Fibroblast of lung (primary cell): ENCODE results near the gene GRID1. TPM values are rescaled to one million over a fixed set of nuclear protein-coding genes. Genes with fewer than 3 reads are reported as not detected.

ENCODE experiments used
- DNase-seq, 2 donors: peaks; one replicate each; pipeline versions ENCODE4 v3.0.0 to v3.0.0-alpha.2; 2010; ENCODE audit warnings: low read depth in 2 of 2
- H2AFZ ChIP-seq: 2 replicates; pipeline ENCODE4 v1.5.1; 2012; ENCODE audit warnings: low read length, control low read depth, inconsistent platforms
- H3K27ac ChIP-seq: 2 replicates; pipeline ENCODE4 v1.5.1; 2011; ENCODE audit warnings: low read length, control low read depth; ENCODE audit not compliant: insufficient read depth
- H3K27me3 ChIP-seq: 2 replicates; pipeline ENCODE4 v1.5.1; 2011; ENCODE audit warnings: mild to moderate bottlenecking, low read length; ENCODE audit not compliant: control insufficient read depth, insufficient read depth
- H3K36me3 ChIP-seq: 2 replicates; pipeline ENCODE4 v1.5.1; 2011; ENCODE audit warnings: low read length; ENCODE audit not compliant: control insufficient read depth, insufficient read depth
- H3K4me1 ChIP-seq: 2 replicates; pipeline ENCODE4 v1.5.1; 2011; ENCODE audit warnings: low read length; ENCODE audit not compliant: control insufficient read depth, insufficient read depth; ENCODE audit errors: extremely low read depth
- H3K4me2 ChIP-seq: 2 replicates; pipeline ENCODE4 v1.5.1; 2011; ENCODE audit warnings: low read length, control low read depth; ENCODE audit not compliant: insufficient read depth; ENCODE audit errors: extremely low read depth
- H3K4me3 ChIP-seq, 4 experiments: fragments of 200-600 bp in 1 of 4; sonication (generic) in 1 of 4; replicated peaks in 1 of 4; 2 replicates each; pipeline ENCODE4 v1.5.1; 2011 to 2016; ENCODE audit warnings: low read length in 4 of 4, low read depth in 3 of 4, mild to moderate bottlenecking in 3 of 4, control low read depth in 2 of 4, inconsistent platforms in 1 of 4, mixed read lengths in 1 of 4; ENCODE audit not compliant: insufficient read depth in 1 of 4; ENCODE audit errors: control extremely low read depth in 1 of 4
- H3K79me2 ChIP-seq: 2 replicates; pipeline ENCODE4 v1.5.1; 2012; ENCODE audit warnings: mild to moderate bottlenecking, low read length, inconsistent platforms; ENCODE audit not compliant: control insufficient read depth, insufficient read depth
- H3K9ac ChIP-seq: 2 replicates; pipeline ENCODE4 v1.5.1; 2011; ENCODE audit warnings: mild to moderate bottlenecking, low read length, control low read depth; ENCODE audit not compliant: insufficient read depth
- H3K9me3 ChIP-seq: 2 replicates; pipeline ENCODE4 v1.5.1; 2012; ENCODE audit warnings: low read depth, low read length; ENCODE audit not compliant: control insufficient read depth, insufficient read depth
- H4K20me1 ChIP-seq: 2 replicates; pipeline ENCODE4 v1.5.1; 2011; ENCODE audit warnings: low read length; ENCODE audit not compliant: control insufficient read depth, insufficient read depth; ENCODE audit errors: extremely low read depth
- EZH2 ChIP-seq: IDR thresholded peaks from 2 replicates; pipeline ENCODE4 v1.5.1; 2012; ENCODE audit warnings: low read length, control low read depth, mild to moderate bottlenecking; ENCODE audit errors: missing control alignments
- polyA plus RNA-seq, 2 donors: library from polyadenylated mRNA; depleted of rRNA in 1 of 2; stranded (reverse) in 1 of 2; unstranded in 1 of 2; fragments of >200 nt; gene quantifications; 2 replicates each; pipeline ENCODE4 v1.2.1, GENCODE V29; 2011 to 2012; ENCODE audit warnings: missing spikeins in 1 of 2
- total RNA-seq: library from RNA; depleted of rRNA; stranded (reverse); fragments of >200 nt; gene quantifications from 2 replicates; pipeline ENCODE4 v1.2.1, GENCODE V29; 2014
- TF ChIP-seq, protein P1 (sequence below), 2 donors: IDR thresholded peaks in 1 of 2; conservative IDR thresholded peaks in 1 of 2; 1 replicate in 1 of 2; 2 replicates in 1 of 2; pipeline ENCODE4 v1.5.1; 2011 to 2012; ENCODE audit warnings: low read length in 2 of 2, control low read depth in 1 of 2, inconsistent platforms in 1 of 2, low read depth in 1 of 2, mild to moderate bottlenecking in 1 of 2

The GRID1 gene
- total and polyA plus RNA-seq, 2 donors (not counting 1 experiment from before 2014, with no cell fraction given), result 0.03 to 0.33 TPM

DNA sequence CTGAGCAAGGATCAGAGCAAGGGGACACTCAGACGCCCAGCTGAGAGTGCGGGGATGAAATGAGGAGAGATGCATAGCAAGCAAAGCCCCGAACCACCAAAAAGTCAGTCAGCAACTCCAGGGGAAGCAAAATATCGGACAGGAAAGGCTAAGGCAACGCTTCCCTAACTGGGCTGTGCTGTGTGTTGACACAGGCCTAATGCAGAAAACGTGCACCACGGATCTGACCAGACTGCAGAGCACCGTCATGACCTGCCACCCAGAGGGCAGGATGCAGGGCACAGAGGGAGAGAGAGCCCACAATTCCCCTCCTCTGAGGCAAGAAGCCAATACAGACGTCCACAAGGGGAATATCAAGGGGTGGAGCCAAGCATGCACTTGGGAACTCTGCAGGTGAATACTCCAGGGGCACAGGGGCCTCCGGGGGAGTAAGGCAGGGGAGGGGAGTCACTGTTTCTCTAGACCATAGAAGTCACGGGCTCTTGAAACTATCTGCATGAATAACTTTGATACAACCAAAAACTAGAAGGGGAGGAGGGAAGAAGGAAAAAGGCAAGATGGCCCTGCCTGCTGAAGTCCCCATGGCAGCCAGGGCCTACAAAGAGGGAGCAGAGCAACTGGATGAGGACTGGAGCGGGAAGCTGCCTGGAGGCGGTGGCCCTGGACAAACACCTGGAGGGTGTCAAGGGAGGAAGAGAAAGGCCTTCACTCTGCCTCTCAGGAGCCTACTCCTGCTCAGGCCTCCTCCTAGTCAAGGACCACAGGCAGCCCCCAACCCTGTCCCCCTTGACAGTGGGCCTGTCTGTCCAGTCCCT is 26.2 kb downstream of the GRID1 start:
- Histone ChIP-seq H2AFZ (no peak overlapping the region), H3K9me3 (no peaks in the 10 kb centered on the region), H3K9ac (no peak overlapping the region), H3K4me3 (no peak overlapping the region), H3K27ac (no peak overlapping the region), H3K36me3 (no peaks in the 10 kb centered on the region), H3K4me1 (no peaks in the 10 kb centered on the region), H3K4me2 (no peak overlapping the region), H4K20me1 (no peaks in the 10 kb centered on the region), H3K27me3 (no peaks in the 10 kb centered on the region), H3K79me2 (no peaks in the 10 kb centered on the region)
- no peak for DNase-seq
- no peak for TF ChIP-seq EZH2
- TF ChIP-seq, protein P1, sequence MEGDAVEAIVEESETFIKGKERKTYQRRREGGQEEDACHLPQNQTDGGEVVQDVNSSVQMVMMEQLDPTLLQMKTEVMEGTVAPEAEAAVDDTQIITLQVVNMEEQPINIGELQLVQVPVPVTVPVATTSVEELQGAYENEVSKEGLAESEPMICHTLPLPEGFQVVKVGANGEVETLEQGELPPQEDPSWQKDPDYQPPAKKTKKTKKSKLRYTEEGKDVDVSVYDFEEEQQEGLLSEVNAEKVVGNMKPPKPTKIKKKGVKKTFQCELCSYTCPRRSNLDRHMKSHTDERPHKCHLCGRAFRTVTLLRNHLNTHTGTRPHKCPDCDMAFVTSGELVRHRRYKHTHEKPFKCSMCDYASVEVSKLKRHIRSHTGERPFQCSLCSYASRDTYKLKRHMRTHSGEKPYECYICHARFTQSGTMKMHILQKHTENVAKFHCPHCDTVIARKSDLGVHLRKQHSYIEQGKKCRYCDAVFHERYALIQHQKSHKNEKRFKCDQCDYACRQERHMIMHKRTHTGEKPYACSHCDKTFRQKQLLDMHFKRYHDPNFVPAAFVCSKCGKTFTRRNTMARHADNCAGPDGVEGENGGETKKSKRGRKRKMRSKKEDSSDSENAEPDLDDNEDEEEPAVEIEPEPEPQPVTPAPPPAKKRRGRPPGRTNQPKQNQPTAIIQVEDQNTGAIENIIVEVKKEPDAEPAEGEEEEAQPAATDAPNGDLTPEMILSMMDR (conservative IDR thresholded peaks at IDR 0.05 in 1 of 2, IDR thresholded peaks at IDR 0.05 in 1 of 2; ENCODE audit: low read depth in 1 of 2, low read length in 2 of 2), result no peak

DNA sequence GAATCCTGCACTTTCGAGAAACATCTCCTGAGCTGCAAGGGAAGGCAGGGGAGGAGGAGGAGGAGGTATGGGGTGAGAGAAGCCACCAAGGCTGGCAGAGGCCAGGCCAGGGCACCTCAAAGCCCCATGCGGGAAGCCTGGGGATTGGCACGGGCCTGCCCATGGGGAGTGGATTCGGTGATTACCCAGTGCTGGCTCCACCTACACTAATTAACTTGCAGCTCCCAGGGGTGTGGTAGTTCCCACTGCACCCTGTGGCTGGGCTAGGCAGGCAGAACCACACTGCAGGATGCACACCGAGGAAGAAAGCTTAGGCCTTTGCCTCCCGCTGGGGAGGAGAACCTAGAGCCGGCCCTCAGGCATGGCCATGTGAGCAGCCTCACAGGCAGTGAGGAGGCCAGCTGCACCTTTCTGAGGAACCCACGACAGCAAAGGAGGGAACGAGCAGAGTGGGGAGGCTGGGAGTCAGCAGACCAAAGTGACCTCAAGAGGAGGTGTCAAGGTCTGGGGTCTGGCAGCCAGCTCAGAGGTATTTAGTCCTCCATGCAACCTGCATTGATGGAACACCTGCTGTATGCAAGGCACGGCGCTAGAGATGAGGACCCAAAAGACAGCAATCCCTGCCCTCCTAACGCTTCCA is 27.2 kb downstream of the GRID1 start:
- no peaks in the 10 kb centered on the region for H4K20me1 ChIP-seq
- H3K4me3 ChIP-seq, result no peak overlapping the region
- H3K9me3 ChIP-seq, result no peaks in the 10 kb centered on the region
- DNase-seq, result no peak
- no peaks in the 10 kb centered on the region for H3K79me2 ChIP-seq
- TF ChIP-seq EZH2, result no peak
- TF ChIP-seq, protein P1 (conservative IDR thresholded peaks at IDR 0.05 in 1 of 2, IDR thresholded peaks at IDR 0.05 in 1 of 2; ENCODE audit: low read depth in 1 of 2, low read length in 2 of 2), result no peak
- no peaks in the 10 kb centered on the region for H3K27me3 ChIP-seq
- H3K27ac ChIP-seq, result no peak overlapping the region
- H3K9ac ChIP-seq, result no peak overlapping the region
- no peaks in the 10 kb centered on the region for H3K36me3 ChIP-seq
- no peak overlapping the region for H3K4me2 ChIP-seq
- H2AFZ ChIP-seq, result no peak overlapping the region
- no peaks in the 10 kb centered on the region for H3K4me1 ChIP-seq

DNA sequence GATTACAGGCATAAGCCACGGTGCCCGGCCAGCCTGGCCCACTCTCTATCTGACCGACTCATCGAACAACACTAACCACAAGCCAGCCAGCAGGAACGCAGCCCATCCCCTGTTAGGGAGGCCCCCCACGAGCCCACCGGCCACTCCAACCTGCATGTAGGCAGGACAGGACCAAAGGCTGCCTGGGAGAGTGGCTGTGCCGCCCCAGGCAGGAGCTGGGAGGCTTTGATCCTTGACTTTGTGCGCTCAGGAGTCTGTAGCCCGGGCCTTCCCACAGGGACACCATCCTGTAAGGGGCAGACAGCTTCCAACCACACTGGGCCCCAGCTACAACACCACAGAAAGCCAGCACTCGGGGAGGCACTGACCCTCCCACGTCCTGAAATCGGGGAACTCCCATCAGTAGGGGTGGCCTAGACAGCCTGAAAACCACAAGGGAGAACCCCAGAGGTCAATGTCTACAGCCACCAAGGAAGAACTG is 29.4 kb downstream of the GRID1 start:
- no peaks in the 10 kb centered on the region for H3K79me2 ChIP-seq
- H3K9ac ChIP-seq, result no peak overlapping the region
- TF ChIP-seq, protein P1 (conservative IDR thresholded peaks at IDR 0.05 in 1 of 2, IDR thresholded peaks at IDR 0.05 in 1 of 2; ENCODE audit: low read depth in 1 of 2, low read length in 2 of 2), result no peak
- TF ChIP-seq EZH2, result no peak
- H3K36me3 ChIP-seq, result no peaks in the 10 kb centered on the region
- no peak overlapping the region for H3K27ac ChIP-seq
- no peaks in the 10 kb centered on the region for H3K27me3 ChIP-seq
- H3K4me3 ChIP-seq, result no peak overlapping the region
- no peaks in the 10 kb centered on the region for H3K9me3 ChIP-seq
- no peak overlapping the region for H3K4me2 ChIP-seq
- no peak overlapping the region for H2AFZ ChIP-seq
- DNase-seq, result no peak
- H3K4me1 ChIP-seq, result no peaks in the 10 kb centered on the region
- H4K20me1 ChIP-seq, result no peaks in the 10 kb centered on the region
